CD4-positive, alpha-beta T cell treated with Interferon gamma for 1 hour (primary cell): ENCODE measurements around the gene DUSP8.
"Not testable (repeated sequence)": the region's sequence is repeated elsewhere in the genome, so short reads cannot be mapped to it uniquely, and the experiment has no call there.

Experiments used
- DNase-seq: peaks from one replicate; pipeline ENCODE4 v3.0.0-alpha.2; 2020

The DUSP8 gene

GRCh38 chr11:1512531-1513258 lies 59.4 kb downstream of the DUSP8 start:
- DNase-seq = not testable (repeated sequence)

- no peak for DNase-seq
Measured at GRCh38 chr11:1511937-1512496, 60.1 kb downstream of the DUSP8 start.

GRCh38 chr11:1510928-1511327 lies 61.1 kb downstream of the DUSP8 start:
- DNase-seq = no peak

- DNase-seq = not testable (repeated sequence)
Measured at GRCh38 chr11:1510351-1510750, 61.7 kb downstream of the DUSP8 start.

- DNase-seq = no peak
Measured at GRCh38 chr11:1509626-1510255, 62.3 kb downstream of the DUSP8 start.

- DNase-seq = no peak
Measured at GRCh38 chr11:1508986-1509385, 63.1 kb downstream of the DUSP8 start.

- no peak for DNase-seq
Measured at GRCh38 chr11:1508491-1508891, 63.6 kb downstream of the DUSP8 start.

- no peak for DNase-seq
Measured at GRCh38 chr11:1507381-1508140, 64.5 kb downstream of the DUSP8 start.

- DNase-seq = no peak
Measured at GRCh38 chr11:1506981-1507380, 65.1 kb downstream of the DUSP8 start.

- no peak for DNase-seq
Measured at GRCh38 chr11:1505480-1505879, 66.6 kb downstream of the DUSP8 start.

- DNase-seq = no peak
Measured at GRCh38 chr11:1504581-1505290, 67.3 kb downstream of the DUSP8 start.

- DNase-seq = no peak
Measured at GRCh38 chr11:1504138-1504537, 67.9 kb downstream of the DUSP8 start.
